GM21528 (cell line): Measurements from ENCODE around the gene METTL18.

Experiments
- ATAC-seq: cut with Tn5 transposase; IDR thresholded peaks from one replicate; pipeline ENCODE4 v1.9.1; 2021; ENCODE audit warnings: mild to moderate bottlenecking, moderate library complexity; ENCODE audit not compliant: unreplicated experiment, low FRiP score

The METTL18 gene

GRCh38 chr1:169788402-169788801 is 6.3 kb downstream of the METTL18 start:
- no peak for ATAC-seq

- no peak for ATAC-seq
These were observed 7.7 kb downstream of the METTL18 start for GRCh38 chr1:169786974-169787373.

- no peak for ATAC-seq
These were observed 9.4 kb downstream of the METTL18 start for GRCh38 chr1:169785267-169785666.

GRCh38 chr1:169784102-169784501 is 10.6 kb downstream of the METTL18 start:
- ATAC-seq, result no peak

GRCh38 chr1:169782596-169782995 is 12.1 kb downstream of the METTL18 start:
- no peak for ATAC-seq

GRCh38 chr1:169779970-169780369 is 14.7 kb downstream of the METTL18 start:
- no peak for ATAC-seq

GRCh38 chr1:169779150-169779549 is 15.6 kb downstream of the METTL18 start:
- no peak for ATAC-seq

- ATAC-seq, result no peak
These were observed 18.3 kb downstream of the METTL18 start for GRCh38 chr1:169776440-169776839.

GRCh38 chr1:169768161-169768560 is 26.5 kb downstream of the METTL18 start:
- no peak for ATAC-seq

- ATAC-seq, result no peak
These were observed 29.0 kb downstream of the METTL18 start for GRCh38 chr1:169765580-169766331.

GRCh38 chr1:169764919-169765318 is 29.8 kb downstream of the METTL18 start:
- no peak for ATAC-seq

GRCh38 chr1:169762699-169763098 is 32.0 kb downstream of the METTL18 start:
- no peak for ATAC-seq

GRCh38 chr1:169759038-169759437 is 35.7 kb downstream of the METTL18 start:
- ATAC-seq, result no peak

GRCh38 chr1:169753549-169753948 is 41.2 kb downstream of the METTL18 start:
- no peak for ATAC-seq

GRCh38 chr1:169750041-169750440 is 44.7 kb downstream of the METTL18 start:
- ATAC-seq, result no peak

- ATAC-seq, result no peak
These were observed 48.2 kb downstream of the METTL18 start for GRCh38 chr1:169746550-169746949.

- no peak for ATAC-seq
These were observed 49.5 kb downstream of the METTL18 start for GRCh38 chr1:169745015-169745861.
